Measurements from ENCODE around the gene RORB. TPM values are rescaled to one million over a fixed set of nuclear protein-coding genes. Genes with fewer than 3 reads are reported as not detected.

RORB gene
- total RNA-seq, 2 experiments from 2014 or later = 0.04 to 0.11 TPM

GRCh38 chr9:74721696-74722660, 224.8 kb downstream of the RORB start:
- Mint-ChIP-seq H3K4me1 (ENCODE audit: low read depth) (no peaks in the 10 kb centered on the region), H3K27ac (no peak overlapping the region), H3K4me3 (no peak overlapping the region), H3K9me3 (no peaks in the 10 kb centered on the region), H3K27me3 (peaks cover 17% of the 10 kb centered on the region), H3K36me3 (ENCODE audit: low read depth) (no peaks in the 10 kb centered on the region)
- ChIA-PET CTCF (no interaction called here), POLR2A (no interaction called here)
- no peak for TF ChIP-seq CTCF (IDR thresholded peaks at IDR 0.05)
- DNase-seq (no peak), ATAC-seq (no peak)
- intact Hi-C loops (cut with micrococcal nuclease) = no loop called here

- Mint-ChIP-seq H3K4me3 (no peak overlapping the region), H3K36me3 (ENCODE audit: low read depth) (no peaks in the 10 kb centered on the region), H3K27ac (no peak overlapping the region), H3K4me1 (ENCODE audit: low read depth) (no peaks in the 10 kb centered on the region), H3K27me3 (peaks cover 22% of the 10 kb centered on the region), H3K9me3 (no peaks in the 10 kb centered on the region)
- TF ChIP-seq CTCF (IDR thresholded peaks at IDR 0.05) = no peak
- DNase-seq = no peak
- ChIA-PET POLR2A (no interaction called here), CTCF (no interaction called here)
- intact Hi-C loops (cut with micrococcal nuclease) = no loop called here
- no peak for ATAC-seq
Measured at GRCh38 chr9:74724317-74724716, 227.2 kb downstream of the RORB start.

GRCh38 chr9:74726581-74726980, 229.4 kb downstream of the RORB start:
- Mint-ChIP-seq H3K36me3 (ENCODE audit: low read depth) (no peaks in the 10 kb centered on the region), H3K4me3 (no peak overlapping the region), H3K27ac (no peak overlapping the region), H3K27me3 (peaks cover 17% of the 10 kb centered on the region), H3K4me1 (ENCODE audit: low read depth) (no peaks in the 10 kb centered on the region), H3K9me3 (no peaks in the 10 kb centered on the region)
- ATAC-seq (no peak), DNase-seq (no peak)
- intact Hi-C loops (cut with micrococcal nuclease) = no loop called here
- ChIA-PET POLR2A (interaction anchor here (0.5 kb wide), 1 partner anchor 278 kb away, joined by 3 read pairs; no protein-coding TSS in a partner anchor), CTCF (interaction anchor here (1.5 kb wide), 1 partner anchor 17 kb away, joined by 3 read pairs; no protein-coding TSS in a partner anchor)
- no peak for TF ChIP-seq CTCF (IDR thresholded peaks at IDR 0.05)

- TF ChIP-seq CTCF (IDR thresholded peaks at IDR 0.05) = no peak
- no peak overlapping the region for H3K27ac Mint-ChIP-seq
- H3K27me3 Mint-ChIP-seq = peaks cover 15% of the 10 kb centered on the region
- intact Hi-C loops (cut with micrococcal nuclease) = no loop called here
- DNase-seq (no peak), ATAC-seq (no peak)
- H3K9me3 Mint-ChIP-seq = no peaks in the 10 kb centered on the region
- no peaks in the 10 kb centered on the region for H3K4me1 Mint-ChIP-seq (ENCODE audit: low read depth)
- CTCF ChIA-PET = interaction anchor here (1.0 to 1.6 kb wide), 2 partner anchors 50 to 224 kb away, joined by 3 read pairs; partner anchors contain the start of gene C9orf40
- H3K4me3 Mint-ChIP-seq = no peak overlapping the region
- POLR2A ChIA-PET = no interaction called here
- no peaks in the 10 kb centered on the region for H3K36me3 Mint-ChIP-seq (ENCODE audit: low read depth)
Measured at GRCh38 chr9:74728176-74728575, 231.0 kb downstream of the RORB start.

- H3K9me3 Mint-ChIP-seq = no peaks in the 10 kb centered on the region
- H3K27me3 Mint-ChIP-seq = peaks cover 14% of the 10 kb centered on the region
- intact Hi-C loops (cut with micrococcal nuclease) = no loop called here
- TF ChIP-seq CTCF (IDR thresholded peaks at IDR 0.05) = no peak
- H3K27ac Mint-ChIP-seq = no peak overlapping the region
- no peak for DNase-seq
- POLR2A ChIA-PET = no interaction called here
- CTCF ChIA-PET = interaction anchor here (1.6 kb wide), 1 partner anchor 223 kb away, joined by 3 read pairs; the partner anchor contains the start of gene C9orf40
- H3K36me3 Mint-ChIP-seq (ENCODE audit: low read depth) = no peaks in the 10 kb centered on the region
- H3K4me1 Mint-ChIP-seq (ENCODE audit: low read depth) = no peaks in the 10 kb centered on the region
- ATAC-seq = no peak
- H3K4me3 Mint-ChIP-seq = no peak overlapping the region
Measured at GRCh38 chr9:74729136-74729695, 232.1 kb downstream of the RORB start.
